ENCODE results near the gene GDPD4.

GRCh38 chr11:77201370-77201769, 100.1 kb downstream of the GDPD4 start:
- TF ChIP-seq CTCF (IDR thresholded peaks at IDR 0.05; ENCODE audit: low read depth, low read length), result no peak
- TF ChIP-seq MYC (IDR thresholded peaks at IDR 0.05; ENCODE audit: low read depth, low read length), result no peak
- no peak for TF ChIP-seq POLR2A (IDR thresholded peaks at IDR 0.05; ENCODE audit: extremely low read depth, insufficient read length)

All from NB4 (cell line).